Measurements from ENCODE around the gene PLA2G2D. TPM values are rescaled to one million over a fixed set of nuclear protein-coding genes. Genes with fewer than 3 reads are reported as not detected.

Gene PLA2G2D
- total RNA-seq, 1 donor = not detected

DNA sequence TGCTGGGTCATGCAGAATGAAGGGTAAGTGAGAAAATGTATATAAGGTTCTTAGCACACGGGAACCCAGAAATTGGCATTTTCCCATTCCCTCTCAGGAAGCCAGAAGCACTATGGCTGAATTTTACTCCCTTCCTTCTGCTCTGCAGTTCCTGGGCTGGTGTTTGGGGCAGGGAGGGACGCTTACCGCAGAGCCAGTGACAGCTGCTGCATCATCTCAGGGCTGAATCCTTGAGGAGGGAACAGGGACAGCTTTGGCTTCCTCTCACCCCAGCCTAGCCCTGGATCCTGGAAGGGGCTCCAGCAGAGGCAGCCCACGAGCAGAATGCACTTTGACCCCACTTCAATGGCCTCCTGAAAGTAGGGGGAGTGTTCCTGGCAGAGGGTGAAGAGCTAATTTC is 12.0 kb downstream of the PLA2G2D start:
- Histone ChIP-seq H3K79me2 (ENCODE audit: insufficient read depth, low read length) (no peaks in the 10 kb centered on the region), H3K9me3 (ENCODE audit: low read depth, low read length) (no peaks in the 10 kb centered on the region), H3K27me3 (ENCODE audit: insufficient read depth, low read length) (peaks cover 3% of the 10 kb centered on the region), H3K4me2 (ENCODE audit: insufficient read depth, low read length) (no peak overlapping the region), H3K4me1 (ENCODE audit: insufficient read depth, low read length) (peaks cover 7% of the 10 kb centered on the region), H3K36me3 (ENCODE audit: insufficient read depth, low read length) (no peaks in the 10 kb centered on the region), H3K4me3 (ENCODE audit: insufficient read depth, low read length) (no peak overlapping the region), H2AFZ (ENCODE audit: low read length) (no peak overlapping the region), H4K20me1 (ENCODE audit: insufficient read depth, low read length) (no peaks in the 10 kb centered on the region), H3K27ac (ENCODE audit: low read depth, low read length) (no peak overlapping the region)
- no peak for DNase-seq (ENCODE audit: insufficient read length, low spot score, missing footprints)
- TF ChIP-seq, protein P1, sequence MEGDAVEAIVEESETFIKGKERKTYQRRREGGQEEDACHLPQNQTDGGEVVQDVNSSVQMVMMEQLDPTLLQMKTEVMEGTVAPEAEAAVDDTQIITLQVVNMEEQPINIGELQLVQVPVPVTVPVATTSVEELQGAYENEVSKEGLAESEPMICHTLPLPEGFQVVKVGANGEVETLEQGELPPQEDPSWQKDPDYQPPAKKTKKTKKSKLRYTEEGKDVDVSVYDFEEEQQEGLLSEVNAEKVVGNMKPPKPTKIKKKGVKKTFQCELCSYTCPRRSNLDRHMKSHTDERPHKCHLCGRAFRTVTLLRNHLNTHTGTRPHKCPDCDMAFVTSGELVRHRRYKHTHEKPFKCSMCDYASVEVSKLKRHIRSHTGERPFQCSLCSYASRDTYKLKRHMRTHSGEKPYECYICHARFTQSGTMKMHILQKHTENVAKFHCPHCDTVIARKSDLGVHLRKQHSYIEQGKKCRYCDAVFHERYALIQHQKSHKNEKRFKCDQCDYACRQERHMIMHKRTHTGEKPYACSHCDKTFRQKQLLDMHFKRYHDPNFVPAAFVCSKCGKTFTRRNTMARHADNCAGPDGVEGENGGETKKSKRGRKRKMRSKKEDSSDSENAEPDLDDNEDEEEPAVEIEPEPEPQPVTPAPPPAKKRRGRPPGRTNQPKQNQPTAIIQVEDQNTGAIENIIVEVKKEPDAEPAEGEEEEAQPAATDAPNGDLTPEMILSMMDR (IDR thresholded peaks at IDR 0.05; ENCODE audit: extremely low read depth, low read depth, low read length) = no peak

DNA sequence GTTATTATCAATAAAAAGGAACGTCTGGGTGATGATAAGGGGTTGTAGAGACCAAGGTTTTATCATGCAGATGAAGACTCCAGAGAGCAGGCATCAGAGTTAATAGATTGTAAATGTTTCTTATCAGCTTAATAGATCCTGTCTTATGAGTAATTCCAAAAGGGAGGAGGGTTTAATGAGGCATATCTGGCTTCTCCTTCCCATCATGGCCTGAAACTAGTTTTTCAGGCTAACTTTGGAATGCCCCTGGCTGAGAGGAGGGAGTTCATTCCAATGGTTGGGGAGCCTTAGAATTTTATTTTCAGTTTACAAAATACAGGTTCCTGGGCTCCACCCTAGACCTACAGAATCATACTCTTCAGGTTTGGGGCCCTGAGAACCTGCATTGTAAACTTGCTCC is 13.5 kb downstream of the PLA2G2D start:
- Histone ChIP-seq H3K9me3 (ENCODE audit: low read depth, low read length) (no peaks in the 10 kb centered on the region), H3K36me3 (ENCODE audit: insufficient read depth, low read length) (no peaks in the 10 kb centered on the region), H3K27ac (ENCODE audit: low read depth, low read length) (no peak overlapping the region), H3K4me1 (ENCODE audit: insufficient read depth, low read length) (peaks cover 7% of the 10 kb centered on the region), H3K4me2 (ENCODE audit: insufficient read depth, low read length) (no peak overlapping the region), H3K4me3 (ENCODE audit: insufficient read depth, low read length) (no peak overlapping the region), H2AFZ (ENCODE audit: low read length) (no peak overlapping the region), H3K79me2 (ENCODE audit: insufficient read depth, low read length) (no peaks in the 10 kb centered on the region), H3K27me3 (ENCODE audit: insufficient read depth, low read length) (peaks cover 3% of the 10 kb centered on the region), H4K20me1 (ENCODE audit: insufficient read depth, low read length) (no peaks in the 10 kb centered on the region)
- no peak for DNase-seq (ENCODE audit: insufficient read length, low spot score, missing footprints)
- TF ChIP-seq, protein P1 (IDR thresholded peaks at IDR 0.05; ENCODE audit: extremely low read depth, low read depth, low read length) = no peak

DNA sequence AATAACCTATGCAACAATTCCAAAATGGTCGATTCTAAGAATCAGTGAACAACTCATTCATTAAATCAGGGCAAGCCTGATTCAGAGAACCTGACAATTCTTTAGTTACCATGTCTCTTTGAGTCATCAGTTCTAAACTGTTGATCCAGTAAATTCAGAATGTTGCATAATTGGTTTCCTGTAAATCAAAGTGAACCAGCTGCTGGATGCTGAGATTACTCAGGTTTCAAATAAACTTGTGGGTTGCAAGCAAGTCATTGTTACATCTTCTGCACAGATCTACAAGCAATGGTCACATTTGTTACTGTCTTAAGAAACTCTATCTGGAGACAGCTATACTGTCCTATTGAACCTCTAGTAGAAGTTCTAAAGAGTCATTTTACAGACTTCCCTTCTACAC is 16.5 kb downstream of the PLA2G2D start:
- peak; percentile 73 for DNase-seq (ENCODE audit: insufficient read length, low spot score, missing footprints)
- TF ChIP-seq, protein P1 (IDR thresholded peaks at IDR 0.05; ENCODE audit: extremely low read depth, low read depth, low read length) = no peak
- peaks cover 5% of the 10 kb centered on the region for H3K4me1 ChIP-seq (ENCODE audit: insufficient read depth, low read length)
- H3K9me3 ChIP-seq (ENCODE audit: low read depth, low read length) = no peaks in the 10 kb centered on the region
- no peaks in the 10 kb centered on the region for H3K79me2 ChIP-seq (ENCODE audit: insufficient read depth, low read length)
- H3K36me3 ChIP-seq (ENCODE audit: insufficient read depth, low read length) = no peaks in the 10 kb centered on the region
- peaks cover 6% of the 10 kb centered on the region for H3K27me3 ChIP-seq (ENCODE audit: insufficient read depth, low read length)
- H3K4me3 ChIP-seq (ENCODE audit: insufficient read depth, low read length) = no peak overlapping the region
- no peaks in the 10 kb centered on the region for H4K20me1 ChIP-seq (ENCODE audit: insufficient read depth, low read length)
- no peak overlapping the region for H3K27ac ChIP-seq (ENCODE audit: low read depth, low read length)
- no peak overlapping the region for H2AFZ ChIP-seq (ENCODE audit: low read length)
- H3K4me2 ChIP-seq (ENCODE audit: insufficient read depth, low read length) = no peak overlapping the region

DNA sequence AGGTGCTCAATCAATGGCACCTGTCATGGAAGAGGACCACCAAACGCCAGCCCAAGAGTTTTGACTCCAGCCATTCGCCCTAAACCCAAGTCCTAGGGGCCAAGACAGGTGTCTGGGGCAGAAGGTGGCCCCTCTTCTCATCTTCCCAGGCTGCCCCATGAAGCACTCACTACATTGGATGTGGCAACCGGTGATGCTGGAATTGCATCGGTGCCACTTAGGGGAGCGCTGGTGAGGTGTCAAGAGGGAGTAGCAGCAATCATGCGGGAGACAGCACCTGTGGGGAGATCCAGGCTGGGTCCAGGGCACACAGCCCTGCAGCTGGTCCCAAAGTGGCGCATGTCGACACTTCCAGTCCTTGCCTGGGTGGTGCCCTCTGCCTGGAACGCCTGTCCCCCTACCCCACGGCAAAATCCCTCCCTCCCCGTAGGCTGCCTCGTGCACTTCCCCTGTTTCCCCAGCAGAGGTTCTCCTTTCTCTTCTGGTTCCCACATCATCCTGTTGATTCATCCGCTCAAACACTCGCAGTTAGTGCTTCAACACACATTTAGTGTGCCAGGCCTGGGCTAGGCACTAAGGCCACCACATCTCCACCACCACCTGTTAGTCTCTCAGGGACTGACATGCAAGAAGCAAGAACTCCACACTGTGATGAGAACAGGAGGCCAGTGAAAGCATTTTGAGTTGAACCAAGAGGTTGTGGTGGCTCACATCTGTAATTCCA is 18.5 kb downstream of the PLA2G2D start:
- H3K79me2 ChIP-seq (ENCODE audit: insufficient read depth, low read length) = no peaks in the 10 kb centered on the region
- no peaks in the 10 kb centered on the region for H3K36me3 ChIP-seq (ENCODE audit: insufficient read depth, low read length)
- peaks cover 5% of the 10 kb centered on the region for H3K4me1 ChIP-seq (ENCODE audit: insufficient read depth, low read length)
- no peaks in the 10 kb centered on the region for H4K20me1 ChIP-seq (ENCODE audit: insufficient read depth, low read length)
- TF ChIP-seq, protein P1 (IDR thresholded peaks at IDR 0.05; ENCODE audit: extremely low read depth, low read depth, low read length) = peak; percentile 81
- no peak overlapping the region for H3K27ac ChIP-seq (ENCODE audit: low read depth, low read length)
- DNase-seq (ENCODE audit: insufficient read length, low spot score, missing footprints) = peak; percentile 90
- peaks cover 12% of the 10 kb centered on the region for H3K27me3 ChIP-seq (ENCODE audit: insufficient read depth, low read length)
- no peak overlapping the region for H2AFZ ChIP-seq (ENCODE audit: low read length)
- H3K4me3 ChIP-seq (ENCODE audit: insufficient read depth, low read length) = no peak overlapping the region
- no peak overlapping the region for H3K4me2 ChIP-seq (ENCODE audit: insufficient read depth, low read length)
- H3K9me3 ChIP-seq (ENCODE audit: low read depth, low read length) = no peaks in the 10 kb centered on the region

Measured in osteoblast (primary cell).